Activated CD8-positive, alpha-beta memory T cell treated with anti-CD3 and anti-CD28 coated beads for 4 hours (primary cell): ENCODE results near the gene SOWAHB.
"Not testable (repeated sequence)": the region's sequence is repeated elsewhere in the genome, so short reads cannot be mapped to it uniquely, and the experiment has no call there.

ENCODE experiments used
- DNase-seq, 2 donors: peaks; one replicate each; pipeline ENCODE4 v3.0.0-alpha.2; 2020; ENCODE audit warnings: low read depth in 2 of 2

The SOWAHB gene

DNA sequence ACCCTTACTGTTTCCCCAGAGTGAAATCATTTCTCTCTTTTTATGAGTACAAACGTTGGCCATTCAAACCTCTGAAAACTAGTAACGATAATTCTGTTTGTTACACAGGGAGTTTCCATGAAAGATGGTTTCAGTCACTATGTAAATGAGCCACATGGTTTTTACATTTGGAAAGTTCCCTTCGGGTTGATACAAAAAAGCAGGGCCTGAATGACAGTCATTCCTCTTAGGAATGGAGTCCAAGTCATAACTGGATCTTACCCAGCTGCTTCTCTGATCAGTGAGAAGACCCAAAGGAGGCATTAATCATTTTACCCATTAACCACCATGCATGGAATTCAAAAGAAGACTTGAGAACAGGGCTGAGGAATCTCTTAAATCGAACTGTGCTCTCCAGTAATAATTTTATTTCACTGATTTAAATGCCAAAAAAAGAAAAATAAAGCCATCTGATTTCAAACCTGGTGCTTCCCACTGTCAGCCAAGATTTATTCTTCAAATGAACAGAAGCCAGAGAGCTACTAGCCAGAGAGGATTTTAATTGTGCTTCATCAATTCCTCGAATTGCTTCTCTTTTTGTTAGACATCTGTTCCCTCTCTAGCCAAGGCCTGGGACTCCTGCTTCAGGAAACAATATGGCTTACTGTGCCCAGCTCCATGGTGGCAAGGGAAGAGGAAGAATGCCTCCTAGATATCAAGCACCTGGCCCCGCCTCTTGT is 3.2 kb downstream of the SOWAHB start:
- DNase-seq: no peak

DNA sequence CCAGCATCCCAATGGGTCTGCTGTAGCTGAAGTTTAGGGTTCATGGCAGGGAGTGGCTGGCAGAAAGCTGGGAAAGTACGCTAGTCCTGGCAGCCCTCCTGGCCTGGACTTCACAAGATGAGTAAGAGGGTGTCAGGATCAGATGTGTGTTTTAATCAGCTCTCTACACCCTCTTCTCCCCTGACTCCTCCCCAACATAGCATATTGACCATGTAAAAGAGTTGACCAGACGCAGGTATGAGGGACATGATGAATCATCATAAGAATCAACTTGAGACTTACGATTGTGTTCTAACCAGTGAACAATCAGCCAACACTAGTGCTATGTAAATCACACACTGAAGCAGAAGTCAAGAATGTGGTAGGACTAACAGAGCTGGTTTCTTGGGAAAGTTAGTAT is 5.3 kb downstream of the SOWAHB start:
- DNase-seq: no peak

DNA sequence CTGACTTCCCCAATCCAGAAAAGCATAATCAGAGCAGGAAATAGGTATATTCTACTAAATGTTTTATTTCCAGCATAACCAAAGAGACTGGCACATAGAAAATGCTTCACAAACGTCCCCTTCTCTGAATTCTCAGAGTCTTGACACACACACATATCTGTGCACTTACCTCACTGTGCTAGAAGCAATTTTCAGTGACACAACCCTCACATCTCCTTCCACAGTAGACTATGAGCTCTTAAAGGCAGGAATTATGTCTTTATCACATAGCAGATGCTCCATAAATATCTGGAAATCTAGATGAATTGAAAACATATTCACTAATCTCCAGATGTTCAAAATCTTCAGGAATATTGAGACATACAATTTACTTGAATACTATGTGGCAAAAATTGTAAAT is 5.9 kb downstream of the SOWAHB start:
- DNase-seq: no peak

DNA sequence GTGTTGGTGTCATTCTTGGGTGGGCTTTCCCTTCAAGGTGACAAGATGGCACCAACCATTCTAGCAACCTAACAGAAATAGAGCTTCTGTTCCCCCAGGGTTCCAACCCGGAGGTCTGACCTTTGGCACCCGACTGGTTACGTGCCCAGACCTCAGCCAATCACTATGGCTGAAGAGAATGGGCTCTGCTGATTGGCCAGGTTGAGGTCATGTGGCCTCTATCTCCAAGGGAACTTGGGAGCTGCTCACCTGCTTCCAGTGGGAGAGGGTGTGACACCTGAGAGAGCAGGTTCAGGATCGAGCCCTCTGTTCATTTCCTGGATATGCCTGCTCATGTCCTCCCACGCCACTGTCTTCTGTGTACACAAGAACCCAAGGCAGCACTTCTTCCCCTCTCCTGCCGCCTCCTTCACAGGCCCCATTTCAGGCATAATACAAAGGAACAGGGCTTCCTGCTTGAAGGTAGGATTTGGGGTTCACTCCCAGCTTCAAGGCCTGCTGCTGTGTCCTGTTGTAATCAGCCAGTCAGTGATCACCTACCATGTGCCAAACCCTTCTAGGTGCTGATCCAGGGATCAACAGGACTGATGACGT is 11.0 kb downstream of the SOWAHB start:
- no peak for DNase-seq

DNA sequence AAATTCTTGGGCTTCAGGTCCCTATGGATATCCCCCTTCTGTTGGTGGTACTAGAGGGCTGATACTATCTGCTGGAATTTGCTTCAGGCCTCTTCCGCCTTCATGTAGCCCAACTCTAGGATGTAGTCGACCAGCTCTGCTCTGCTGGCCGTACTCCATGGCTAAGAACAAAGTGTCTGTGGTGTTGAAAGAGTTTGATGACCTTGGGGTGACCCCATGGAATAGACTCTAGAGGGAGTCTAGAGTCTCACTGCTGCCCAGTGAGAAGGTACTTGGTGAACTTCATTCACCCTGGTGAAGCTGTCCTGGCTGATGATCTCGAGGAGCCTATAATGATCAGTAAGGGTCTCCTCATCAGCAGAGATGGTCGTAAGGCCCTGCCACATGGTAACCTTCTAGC is 11.7 kb downstream of the SOWAHB start:
- DNase-seq: no peak

DNA sequence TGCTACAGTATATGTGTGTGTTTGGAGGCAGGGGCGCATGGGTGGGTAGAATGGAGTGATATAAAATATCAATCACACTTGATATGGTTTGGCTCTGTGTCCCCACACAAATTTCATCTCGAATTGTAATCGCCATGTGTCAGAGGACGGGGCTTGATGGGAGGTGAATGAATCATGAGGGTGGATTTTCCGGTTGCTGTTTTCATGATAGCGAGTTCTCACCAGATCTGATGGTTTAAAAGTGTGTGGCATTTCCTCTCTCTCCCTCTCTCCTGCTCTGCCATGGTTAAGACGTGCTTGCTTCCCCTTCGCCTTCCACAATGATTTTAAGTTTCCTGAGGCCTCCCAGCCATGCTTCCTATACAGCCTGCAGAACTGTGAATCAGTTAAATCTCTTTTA is 14.8 kb downstream of the SOWAHB start:
- no peak for DNase-seq

DNA sequence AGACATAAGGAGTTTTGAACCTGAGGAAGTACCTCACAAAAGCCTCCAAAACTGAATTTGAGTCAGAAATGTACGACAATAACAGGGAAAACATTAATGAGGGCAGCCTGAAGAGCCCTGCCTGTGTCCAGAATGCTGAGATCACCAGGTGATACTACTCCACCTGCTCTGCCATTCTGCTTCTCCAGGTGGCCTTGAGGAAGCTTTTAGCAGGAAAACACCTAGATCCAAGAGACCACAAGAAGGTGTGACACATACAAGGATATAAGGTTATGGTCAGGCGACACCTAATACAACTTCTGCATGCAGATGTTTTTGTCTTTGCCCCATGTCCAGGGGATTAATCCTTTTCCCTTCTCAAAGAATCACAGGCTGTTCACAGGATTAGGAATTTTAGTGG is 15.3 kb downstream of the SOWAHB start:
- DNase-seq: no peak

DNA sequence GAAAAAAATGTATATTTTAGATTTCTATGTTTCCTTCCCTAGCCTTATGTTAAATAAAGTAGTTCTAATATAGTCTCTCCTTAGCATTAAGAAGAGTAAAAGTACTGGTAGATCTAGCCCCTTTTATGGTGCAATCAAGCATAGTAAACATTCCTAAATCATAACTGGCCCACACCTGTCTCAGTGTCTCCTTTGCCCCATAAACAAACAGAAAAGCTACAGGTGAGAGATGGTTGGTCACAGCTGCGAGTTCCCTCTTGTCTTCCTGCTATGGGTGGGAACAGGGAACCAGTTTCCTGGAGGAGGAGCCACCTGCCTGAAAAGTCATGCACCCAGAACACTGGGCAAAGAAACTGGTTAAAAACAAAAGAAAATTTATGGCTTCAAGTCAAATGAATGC is 16.6 kb downstream of the SOWAHB start:
- no peak for DNase-seq

DNA sequence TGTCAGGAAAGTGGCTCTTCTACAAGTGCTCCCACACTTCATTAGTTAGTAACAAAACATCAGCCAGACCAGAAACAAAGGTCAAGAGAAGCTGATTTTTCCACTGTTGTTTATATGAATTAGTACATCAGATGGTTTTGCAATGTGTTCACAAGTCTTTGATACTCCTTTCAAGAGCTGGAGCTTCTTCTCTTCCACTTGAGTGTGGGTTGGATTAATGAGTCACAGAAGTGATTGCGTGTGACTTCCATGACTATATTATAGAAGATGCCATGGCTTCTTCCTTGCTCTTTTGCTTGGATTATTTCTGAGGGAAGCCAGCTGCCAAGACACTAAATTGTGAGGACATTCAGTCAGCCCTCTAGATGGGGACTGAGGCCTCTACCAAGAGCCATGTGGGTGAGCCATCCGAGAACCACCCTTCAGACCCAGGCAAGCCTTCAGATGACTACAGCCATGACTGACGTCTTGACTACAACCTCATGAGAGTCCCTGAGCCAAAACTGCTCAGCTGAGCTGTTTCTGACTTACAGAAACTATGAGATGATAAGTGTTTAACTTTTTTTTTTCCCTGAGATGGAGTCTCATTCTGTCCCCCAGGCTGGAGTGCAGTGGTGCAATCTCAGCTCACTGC is 18.1 kb downstream of the SOWAHB start:
- DNase-seq: no peak

DNA sequence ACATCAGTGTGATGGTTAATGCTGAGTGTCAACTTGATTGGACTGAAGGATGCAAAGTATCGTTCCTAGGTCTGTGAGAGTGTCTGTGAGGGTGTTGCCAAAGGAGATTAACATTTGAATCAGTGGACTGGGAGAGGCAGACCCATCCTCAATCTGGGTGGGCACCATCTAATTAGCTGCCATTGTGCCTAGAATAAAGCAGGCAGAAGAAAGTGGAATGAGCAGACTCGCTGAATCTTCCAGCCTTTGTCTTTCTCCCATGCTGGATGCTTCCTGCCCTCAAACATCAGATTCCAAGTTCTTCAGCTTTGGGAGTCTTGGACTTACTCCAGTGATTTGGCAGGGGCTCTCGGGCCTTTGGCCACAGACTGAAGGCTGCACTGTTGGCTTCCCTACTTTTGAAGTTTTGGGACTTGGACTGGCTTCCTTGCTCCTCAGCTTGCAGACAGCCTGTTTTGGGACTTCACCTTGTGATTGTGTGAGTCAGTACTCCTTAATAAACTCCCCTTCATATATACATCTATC is 19.2 kb downstream of the SOWAHB start:
- not testable (repeated sequence) for DNase-seq

DNA sequence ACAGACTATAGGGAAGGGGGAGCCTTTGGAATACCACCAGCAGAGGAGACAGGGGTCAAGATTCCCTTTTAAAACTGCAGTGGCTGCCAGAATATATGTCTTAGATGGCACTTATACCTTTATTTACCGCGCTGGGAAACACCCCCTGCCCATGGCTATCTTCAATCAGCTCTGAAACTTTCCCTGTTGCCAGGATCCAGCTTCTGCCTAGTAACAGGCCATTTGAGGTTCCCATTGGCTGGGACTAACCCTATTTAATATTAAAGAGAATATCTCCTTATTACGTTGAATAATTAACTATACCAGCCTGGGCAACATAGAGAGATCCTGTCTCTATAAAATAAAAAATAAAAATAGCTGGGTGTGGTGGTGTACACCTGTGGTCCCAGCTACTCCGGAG is 23.8 kb downstream of the SOWAHB start:
- DNase-seq: no peak

DNA sequence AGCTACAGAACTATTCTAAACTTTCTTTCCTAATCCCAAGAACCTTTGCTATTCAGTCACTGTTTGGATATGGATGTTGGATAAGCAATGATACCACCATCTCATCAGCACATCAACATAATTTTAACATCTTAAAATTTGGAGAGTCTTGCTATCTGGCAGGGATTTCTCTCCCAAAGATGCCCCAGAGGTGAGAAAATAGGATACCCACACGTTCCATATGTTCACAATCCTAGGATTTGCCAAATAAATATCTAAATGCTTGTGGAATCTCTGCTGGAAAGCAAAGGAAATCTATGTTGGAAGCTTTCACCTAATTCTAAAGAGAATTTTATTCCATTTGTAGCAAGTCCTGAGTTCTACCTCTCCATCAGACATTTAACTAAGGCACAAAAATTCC is 24.4 kb downstream of the SOWAHB start:
- DNase-seq: no peak

DNA sequence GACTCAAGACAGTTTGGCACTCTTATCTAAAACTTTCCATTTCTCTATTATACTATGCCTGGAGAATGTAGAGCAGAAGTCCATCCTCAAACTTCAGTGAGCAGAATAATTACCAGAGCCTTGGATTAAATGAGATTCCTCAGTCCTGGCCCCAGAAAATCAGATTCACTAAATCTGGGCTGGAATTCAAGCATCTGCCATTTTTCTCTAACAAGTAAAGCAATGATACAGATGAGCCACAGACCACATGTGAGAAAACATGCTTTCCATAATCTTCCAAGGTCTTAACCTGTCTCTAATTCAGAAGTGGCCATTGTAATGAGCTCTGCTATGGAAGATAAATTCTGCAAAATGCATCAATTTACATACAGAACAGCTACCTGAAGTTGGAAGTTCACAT is 25.4 kb downstream of the SOWAHB start:
- no peak for DNase-seq

DNA sequence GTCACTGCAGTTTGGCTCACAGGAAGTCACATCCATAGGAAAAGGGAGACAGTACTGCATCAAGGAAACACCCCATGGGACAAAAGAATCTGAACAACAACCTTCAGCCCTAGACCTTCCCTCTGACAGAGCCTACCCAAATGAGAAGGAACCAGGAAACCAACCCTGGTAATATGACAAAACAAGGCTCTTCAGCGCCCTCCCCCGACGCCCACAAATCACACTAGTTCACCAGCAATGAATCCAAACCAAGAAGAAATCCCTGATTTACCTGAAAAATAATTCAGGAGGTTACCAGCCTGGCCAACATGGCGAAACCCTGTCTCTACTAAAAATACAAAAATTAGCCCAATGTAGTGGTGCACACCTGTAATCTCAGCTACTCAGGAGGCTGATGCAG is 29.2 kb downstream of the SOWAHB start:
- not testable (repeated sequence) for DNase-seq

DNA sequence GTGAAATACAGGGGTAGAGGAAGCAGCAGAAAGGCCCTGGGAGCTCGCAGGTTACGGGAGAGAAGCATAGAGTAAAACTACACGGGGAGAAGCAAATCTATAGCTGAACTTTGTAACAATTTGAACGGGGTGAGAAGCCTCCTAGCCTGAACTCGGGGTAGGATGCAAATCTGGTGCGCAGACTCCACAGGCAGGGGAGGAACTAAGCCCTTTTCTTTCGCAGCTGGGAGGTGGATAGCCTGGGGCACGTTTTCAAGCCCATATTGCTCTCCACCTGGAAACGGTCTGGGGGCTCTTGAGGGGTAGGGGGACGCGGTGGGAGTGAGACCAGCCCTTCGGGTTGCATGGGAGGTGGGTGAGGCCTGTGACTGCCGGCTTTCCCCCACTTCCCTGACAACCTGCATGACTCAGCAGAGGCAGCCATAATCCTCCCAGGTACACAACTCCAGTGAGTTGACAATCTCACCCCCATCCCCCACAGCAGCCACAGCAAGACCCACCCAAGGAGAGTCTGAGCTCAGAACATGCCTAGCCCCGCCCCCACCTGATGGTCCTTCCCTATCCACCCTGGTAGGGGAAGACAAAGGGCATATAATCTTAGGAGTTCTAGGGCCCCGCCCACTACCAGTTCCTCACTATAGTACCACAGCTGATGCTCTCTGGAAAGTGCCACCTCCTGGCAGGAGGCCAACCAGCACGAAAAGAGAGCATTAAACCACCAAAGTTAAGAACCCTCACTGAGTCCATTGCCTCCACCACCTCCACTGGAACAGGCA is 29.9 kb downstream of the SOWAHB start:
- no peak for DNase-seq

DNA sequence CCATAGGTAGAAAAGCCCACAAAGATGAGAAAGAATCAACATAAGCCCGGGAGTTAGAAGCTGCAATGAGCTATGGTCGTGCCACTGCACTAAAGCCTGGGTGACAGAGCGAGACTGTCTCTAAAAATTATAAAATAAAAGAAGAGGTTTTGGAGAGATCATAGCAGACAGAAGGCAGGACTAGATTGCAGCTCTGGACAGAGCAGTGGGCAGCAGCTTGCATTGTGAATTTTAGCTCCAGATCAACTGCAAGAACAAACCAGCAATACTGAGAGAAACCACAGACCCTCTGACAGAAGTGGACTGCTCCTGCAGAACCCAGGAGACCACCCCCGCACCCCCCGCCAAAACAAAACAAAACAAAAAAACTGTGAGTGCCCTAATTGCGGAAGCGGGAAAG is 30.6 kb downstream of the SOWAHB start:
- no peak for DNase-seq

DNA sequence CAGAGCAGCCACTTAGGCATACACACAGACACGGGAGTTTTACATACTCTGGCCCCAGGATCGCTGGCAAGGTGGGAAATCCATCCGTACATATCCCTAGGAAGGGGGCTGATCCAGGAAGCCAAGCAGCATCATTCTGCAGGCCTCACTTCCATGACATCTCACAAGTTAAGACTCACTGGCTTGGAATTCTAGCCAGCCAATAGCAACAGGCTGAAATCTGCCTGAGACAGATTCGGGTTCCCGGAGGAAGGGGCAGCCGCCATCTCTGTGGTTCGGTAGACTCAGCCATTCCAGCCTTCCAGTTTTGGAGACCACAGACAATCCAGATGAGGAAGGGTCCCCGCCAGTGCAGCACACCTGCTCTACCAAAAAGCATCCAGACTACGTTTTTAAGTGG is 31.3 kb downstream of the SOWAHB start:
- no peak for DNase-seq

DNA sequence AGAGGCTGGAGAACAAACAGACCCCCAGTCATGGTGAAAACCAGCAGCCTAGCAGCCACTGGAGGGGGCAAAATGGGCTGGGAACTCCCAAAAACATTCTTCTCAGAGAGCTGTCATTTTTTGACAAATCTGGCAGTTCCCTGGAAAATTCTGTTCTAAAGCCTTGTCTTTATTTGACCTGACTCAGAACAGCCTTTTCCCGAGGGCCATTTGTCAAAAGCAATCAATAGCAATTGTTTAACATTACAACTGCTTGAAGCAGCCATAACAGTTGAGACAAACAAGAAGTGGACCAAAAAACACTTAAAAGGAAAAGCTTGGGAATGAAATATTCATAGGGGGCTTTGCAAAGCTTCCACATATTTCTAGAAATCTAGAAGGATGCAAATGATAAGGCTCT is 39.6 kb downstream of the SOWAHB start:
- no peak for DNase-seq

DNA sequence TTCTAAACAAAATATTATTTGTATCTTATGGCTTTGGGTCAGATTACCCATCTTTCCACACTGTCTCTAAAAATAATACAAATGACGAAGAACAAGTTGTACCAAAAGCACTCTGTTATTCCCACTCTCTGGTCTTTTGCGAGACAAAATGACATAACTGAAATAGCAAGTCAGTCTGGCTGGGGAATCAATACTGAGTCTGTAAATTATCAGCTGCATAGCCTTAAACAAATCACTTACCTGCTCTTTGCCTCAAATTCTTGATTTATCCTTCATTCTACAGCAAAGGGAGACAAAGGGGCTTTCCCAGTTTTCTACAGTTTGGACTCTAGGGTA is 40.9 kb downstream of the SOWAHB start:
- DNase-seq: no peak

DNA sequence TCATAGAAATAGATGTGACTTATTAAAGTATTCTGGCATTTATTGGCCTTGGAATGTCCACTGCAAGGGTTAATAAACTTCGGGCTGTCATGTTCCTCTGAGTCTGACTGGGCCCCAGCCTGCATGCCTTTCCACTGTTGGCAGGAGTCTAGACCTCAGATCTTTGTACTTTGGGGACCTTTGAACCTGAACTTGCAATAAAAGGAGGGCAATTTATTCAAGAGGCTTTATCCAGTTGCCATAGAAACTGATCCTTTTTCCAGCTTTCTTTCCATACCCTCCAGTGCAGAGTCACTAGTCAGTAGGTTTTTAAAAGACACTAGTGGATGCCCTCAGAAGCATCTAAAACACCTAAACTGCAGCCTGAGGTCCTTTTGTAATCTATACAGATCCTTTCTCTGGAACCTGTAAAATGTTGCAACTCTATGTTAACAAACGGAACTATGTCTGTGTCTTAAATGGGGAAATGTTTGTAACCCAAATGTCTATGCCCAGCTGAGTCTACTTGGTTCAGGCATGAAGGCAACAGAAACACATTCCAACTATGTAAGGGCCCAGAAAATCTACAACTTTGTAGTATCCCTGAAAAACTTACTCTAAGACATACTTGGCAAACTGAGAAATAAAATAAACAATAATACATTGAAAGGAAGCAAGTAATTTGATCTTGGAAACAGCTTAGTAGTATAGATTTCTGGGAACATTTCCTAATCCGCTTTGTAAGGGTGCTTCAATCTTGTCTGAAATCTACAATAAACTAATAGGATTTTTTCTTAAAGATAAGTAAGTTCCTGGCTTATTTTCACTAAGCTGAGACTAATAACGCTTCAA is 41.5 kb downstream of the SOWAHB start:
- DNase-seq: no peak

DNA sequence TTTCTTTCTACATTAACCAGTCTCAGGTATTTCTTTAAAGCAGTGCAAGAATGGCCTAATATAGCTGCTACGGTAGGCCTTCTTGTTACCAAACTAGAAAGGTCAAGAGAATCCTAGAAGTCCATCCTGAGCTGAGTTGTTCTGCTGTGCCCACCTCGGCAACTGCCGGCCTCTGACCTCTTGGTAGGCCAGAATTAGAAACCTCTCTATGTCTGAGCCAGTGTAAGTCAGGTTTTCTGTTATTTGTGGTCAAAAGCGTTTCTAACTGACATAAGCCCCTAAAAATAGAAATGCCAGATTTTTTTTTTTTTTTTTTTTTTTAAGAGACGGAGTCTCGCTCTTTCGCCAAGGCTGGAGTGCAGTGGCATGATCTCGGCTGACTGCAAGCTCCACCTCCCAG is 43.1 kb downstream of the SOWAHB start:
- no peak for DNase-seq

DNA sequence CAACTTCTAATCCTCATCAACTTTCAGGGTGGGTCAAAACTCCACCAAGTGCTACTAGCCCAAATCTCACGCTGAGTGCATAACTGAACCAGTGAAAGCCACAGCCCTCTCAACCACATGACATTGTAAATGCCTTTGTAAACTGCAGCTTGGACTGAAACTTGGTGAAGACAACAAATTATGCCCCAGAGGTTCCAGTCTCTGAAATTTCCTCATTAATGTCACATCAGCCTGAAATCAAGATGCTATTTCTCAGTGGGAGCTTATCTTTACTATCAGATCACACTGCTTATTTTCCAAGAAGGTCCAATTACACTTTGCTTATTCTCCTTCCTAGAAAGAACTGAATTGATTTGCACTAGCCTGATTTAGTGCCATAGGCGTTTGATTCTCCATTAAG is 46.6 kb downstream of the SOWAHB start:
- DNase-seq: no peak
